GM12874 (cell line): ENCODE measurements around the gene CCDC170.

Experiments used
- CTCF ChIP-seq: IDR thresholded peaks from 2 replicates; pipeline ENCODE4 v1.5.1; 2011; ENCODE audit warnings: low read depth, mild to moderate bottlenecking, control low read depth, low read length, moderate library complexity; ENCODE audit not compliant: insufficient read depth

CCDC170 gene

GRCh38 chr6:151577257-151577656 is 83.4 kb downstream of the CCDC170 start:
- TF ChIP-seq CTCF: no peak

GRCh38 chr6:151585741-151586140 is 91.9 kb downstream of the CCDC170 start:
- TF ChIP-seq CTCF: no peak

- TF ChIP-seq CTCF: no peak
Measured at GRCh38 chr6:151589667-151590066, 95.8 kb downstream of the CCDC170 start.

GRCh38 chr6:151590742-151591141 is 96.9 kb downstream of the CCDC170 start:
- no peak for TF ChIP-seq CTCF

GRCh38 chr6:151592449-151593159 is 98.8 kb downstream of the CCDC170 start:
- TF ChIP-seq CTCF: no peak

GRCh38 chr6:151609146-151609902 is 115.5 kb downstream of the CCDC170 start:
- TF ChIP-seq CTCF: no peak

GRCh38 chr6:151610326-151610725 is 116.5 kb downstream of the CCDC170 start:
- TF ChIP-seq CTCF: no peak
